Inferior parietal cortex (tissue), 1 donor: ENCODE results near the gene PACS2.

Source experiments
- DNase-seq: peaks from one replicate; pipeline ENCODE4 v3.0.0-alpha.2; 2016; ENCODE audit errors: extremely low spot score

PACS2 gene

DNA sequence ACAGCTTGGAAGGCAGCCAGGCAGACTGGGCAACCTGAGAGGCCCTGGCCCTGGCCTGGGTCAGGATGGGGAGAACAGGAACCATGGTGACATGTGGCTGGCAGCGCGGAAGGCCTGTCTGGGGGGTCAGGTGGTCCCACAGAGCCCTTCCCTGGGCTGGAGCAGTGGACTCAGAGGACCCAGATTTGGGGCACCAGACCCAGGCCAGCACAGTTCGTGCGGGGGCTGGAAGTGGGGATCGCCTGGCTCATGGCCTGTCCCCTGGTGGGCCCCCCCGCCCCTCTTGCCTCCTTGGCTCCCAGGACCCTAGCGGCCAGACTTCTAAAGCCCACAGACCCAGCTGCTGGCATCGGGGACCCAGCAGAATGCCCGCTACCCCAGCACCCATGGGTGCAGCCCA lies 126.4 kb downstream of the PACS2 start:
- DNase-seq, result no peak

DNA sequence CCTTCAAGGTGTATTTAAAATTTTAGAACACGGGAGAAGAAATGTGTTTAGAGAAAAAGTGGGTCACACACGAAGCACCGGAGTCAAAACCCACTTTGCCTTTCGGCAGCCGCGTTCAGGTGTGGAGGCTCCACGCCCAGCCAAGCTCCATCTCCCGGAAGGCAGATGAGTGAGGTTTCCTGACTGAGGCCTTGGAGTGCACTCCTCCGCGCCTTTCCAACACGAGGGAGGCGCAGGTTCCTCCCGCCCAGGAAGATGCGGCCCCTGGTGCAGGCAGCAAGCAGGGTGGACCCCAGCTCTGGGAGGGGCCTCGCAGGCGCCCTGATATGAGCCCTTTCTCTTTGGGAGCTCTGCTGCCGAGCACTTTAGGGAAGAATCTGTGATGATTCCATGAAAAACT lies 127.6 kb downstream of the PACS2 start:
- DNase-seq, result no peak

DNA sequence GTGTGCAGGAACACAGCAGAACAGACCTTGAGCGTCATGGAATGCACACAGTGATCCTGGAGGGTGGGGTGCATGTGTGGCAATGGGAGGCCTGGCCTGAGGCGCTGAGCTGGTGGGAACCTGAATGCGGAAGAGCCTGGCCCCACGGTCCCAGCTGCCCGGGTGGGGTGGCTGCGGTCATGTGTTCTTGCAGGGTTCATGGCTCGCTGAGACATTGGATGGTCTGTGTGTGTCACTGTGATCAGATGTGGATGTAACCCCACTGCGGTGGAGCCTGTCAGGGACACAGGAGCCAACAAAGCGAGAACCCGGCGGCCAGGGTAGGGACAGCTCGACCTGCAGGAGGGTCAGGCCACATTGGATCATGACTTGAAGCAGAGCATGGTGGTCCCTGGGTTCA lies 128.3 kb downstream of the PACS2 start:
- no peak for DNase-seq

DNA sequence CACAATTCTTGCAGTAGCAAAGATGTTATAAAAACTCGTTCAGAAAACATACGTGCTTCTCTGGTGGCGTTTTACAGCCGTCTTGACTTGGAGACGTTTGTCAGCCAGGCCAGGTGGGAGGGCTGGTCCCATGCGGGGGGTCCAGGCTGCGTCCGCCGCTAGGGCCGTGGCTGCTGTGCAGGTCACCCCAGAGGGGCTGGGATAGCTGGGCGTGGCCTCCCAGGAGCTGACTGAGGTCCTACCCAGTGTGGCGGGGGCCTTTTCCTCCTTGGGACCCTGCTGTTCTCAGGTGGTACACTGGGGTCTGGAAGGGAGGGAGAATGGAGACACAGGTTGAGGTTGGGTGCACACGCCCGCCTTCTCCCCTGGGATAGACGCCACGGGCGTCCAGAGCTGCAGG lies 130.3 kb downstream of the PACS2 start:
- DNase-seq, result no peak

DNA sequence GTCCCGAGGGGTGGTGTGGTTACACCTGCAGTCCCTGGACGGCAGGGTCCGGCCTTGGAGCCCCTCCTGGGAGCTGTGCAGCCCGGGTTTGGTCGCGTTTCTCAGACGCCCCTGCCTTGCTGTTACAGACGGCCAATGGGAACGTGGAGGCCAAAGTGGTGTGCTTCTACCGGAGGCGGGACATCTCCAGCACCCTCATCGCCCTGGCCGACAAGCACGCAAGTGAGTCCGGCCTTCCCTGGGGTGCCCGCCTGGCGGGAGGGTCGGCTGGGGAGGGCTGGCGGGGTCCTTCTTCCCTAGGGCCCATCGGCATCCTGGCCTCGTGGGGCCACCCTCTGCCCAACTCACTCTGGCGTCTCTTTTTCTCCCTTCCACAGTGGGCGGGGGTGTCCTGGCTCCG lies 130.7 kb downstream of the PACS2 start:
- no peak for DNase-seq

DNA sequence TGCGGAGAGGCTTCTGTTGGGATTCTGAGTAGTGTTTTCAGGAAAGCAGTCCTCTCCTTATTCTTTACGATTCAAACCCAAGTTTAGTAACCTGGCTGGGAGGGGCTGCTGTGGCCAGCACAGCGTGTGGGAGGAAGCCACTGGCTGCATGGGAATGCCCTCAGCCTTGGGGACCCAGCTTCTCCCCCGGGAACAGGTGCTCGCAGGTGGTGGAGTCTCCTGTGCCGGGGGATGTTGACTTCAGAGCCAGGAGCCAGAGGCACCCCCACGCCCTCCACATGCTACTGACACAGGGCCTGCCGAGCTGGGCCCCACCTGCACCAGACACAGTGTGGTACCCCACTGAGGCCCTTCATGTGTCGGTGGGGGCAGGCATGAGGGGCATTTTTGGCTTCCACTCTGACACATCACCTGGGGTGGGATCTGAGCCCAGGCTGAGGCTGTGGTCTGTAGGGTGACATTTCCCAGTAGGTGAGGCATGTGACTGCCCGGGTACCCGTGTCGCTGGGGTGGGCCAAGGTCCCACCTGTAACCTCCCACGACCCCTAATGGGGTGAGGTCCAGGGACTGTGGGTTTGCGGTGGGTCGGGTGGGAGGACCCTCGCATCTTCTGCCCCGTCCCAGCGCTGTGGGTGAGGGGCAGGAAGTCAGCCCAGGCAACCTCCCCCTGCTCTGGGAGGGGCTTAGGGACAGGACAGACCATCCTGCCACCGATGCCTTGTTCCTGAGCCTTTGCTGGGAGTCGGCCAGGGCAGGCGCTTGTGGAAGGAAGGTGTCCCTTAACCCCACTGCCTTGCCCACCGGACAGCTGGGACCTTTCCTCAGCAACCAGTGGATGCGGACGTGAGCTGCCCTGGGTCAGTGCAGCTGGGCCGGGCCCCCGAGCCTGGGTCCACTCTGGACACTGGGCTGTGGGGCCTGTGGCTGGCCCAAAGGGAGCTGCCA lies 131.6 kb downstream of the PACS2 start:
- no peak for DNase-seq

DNA sequence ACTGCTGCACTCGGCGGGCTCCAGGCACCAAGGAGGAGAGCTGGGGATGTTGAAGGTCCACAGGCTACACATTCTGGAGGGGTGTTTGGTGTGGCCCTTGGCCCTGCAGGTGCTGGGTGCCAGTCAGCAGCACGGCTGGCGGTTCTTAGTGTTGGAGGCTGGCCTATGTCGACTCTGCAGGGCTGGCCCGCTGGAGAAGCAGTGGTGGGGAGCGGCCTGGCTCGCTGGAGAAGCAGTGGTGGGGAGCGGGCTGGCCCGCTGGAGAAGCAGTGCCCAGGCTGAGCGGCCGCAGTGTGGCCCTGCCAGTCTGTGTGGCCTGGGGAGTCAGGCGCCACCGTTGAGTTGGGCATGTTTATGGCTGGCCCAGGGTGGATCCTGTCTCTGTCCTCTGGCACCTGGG lies 132.4 kb downstream of the PACS2 start:
- DNase-seq, result no peak
